GM12891 (cell line): Measurements from ENCODE around the gene TP73.

Source experiments
- POLR2A ChIP-seq: IDR thresholded peaks from 2 replicates; pipeline ENCODE4 v1.6.1; 2011; ENCODE audit warnings: low read depth, low read length, control low read depth
- POLR2AphosphoS5 ChIP-seq: IDR thresholded peaks from 2 replicates; pipeline ENCODE4 v1.6.1; 2011; ENCODE audit warnings: low read depth, low read length, control low read depth

- TF ChIP-seq POLR2AphosphoS5 (no peak), POLR2A (no peak)
These were observed 2.4 kb downstream of the TP73 start for GRCh38 chr1:3654549-3655281.
